ENCODE data around the gene GARNL3. TPM values are rescaled to one million over a fixed set of nuclear protein-coding genes. Genes with fewer than 3 reads are reported as not detected.

Gene GARNL3
- total and polyA plus RNA-seq, 2 experiments from 2014 or later, result 8.7 to 21.9 TPM

DNA sequence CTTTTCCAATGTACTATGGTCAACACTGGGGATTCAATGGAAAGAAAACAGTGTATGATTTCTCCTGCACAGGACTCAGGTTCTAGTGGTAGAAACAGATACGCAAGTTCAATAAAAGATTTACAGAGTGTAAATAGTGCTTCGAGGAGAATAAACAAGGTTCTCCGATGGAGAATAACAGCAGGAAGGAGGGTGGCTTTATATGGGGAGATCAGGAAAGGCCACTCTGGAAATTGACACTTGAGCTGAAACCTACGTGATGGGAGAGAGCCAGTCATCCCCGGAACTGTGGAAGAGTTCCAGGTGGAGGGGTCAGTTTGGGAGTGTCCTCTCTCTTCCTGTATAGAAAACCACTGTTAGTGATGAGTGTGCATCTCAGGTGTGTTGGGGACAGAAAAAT, 65.9 kb downstream of the GARNL3 start:
- Histone ChIP-seq H3K27ac (ENCODE audit: low read depth) (no peak overlapping the region), H3K4me1 (ENCODE audit: insufficient read depth) (no peaks in the 10 kb centered on the region), H3K9me2 (ENCODE audit: insufficient read depth) (no peaks in the 10 kb centered on the region), H3K4me2 (no peak overlapping the region), H3K79me2 (replicated peaks; ENCODE audit: insufficient read depth) (no peaks in the 10 kb centered on the region), H4K20me1 (replicated peaks; ENCODE audit: insufficient read depth) (no peaks in the 10 kb centered on the region; the same call in 1 of the 2 replicates), H3K27me3 (ENCODE audit: insufficient read depth) (no peaks in the 10 kb centered on the region), H2AFZ (no peak overlapping the region), H3K36me3 (ENCODE audit: insufficient read depth) (no peaks in the 10 kb centered on the region), H3F3A (replicated peaks; ENCODE audit: low read depth) (no peaks in the 10 kb centered on the region), H3K4me3 (no peak overlapping the region)
- ATAC-seq (no peak), DNase-seq (ENCODE audit: low spot score) (no peak)
- Mint-ChIP-seq H3K9me3 (no peaks in the 10 kb centered on the region), H3K4me3 (no peak overlapping the region), H3K27ac (no peak overlapping the region), H3K27me3 (ENCODE audit: insufficient read depth, low read depth, poor library complexity) (no peaks in the 10 kb centered on the region), H3K36me3 (ENCODE audit: low read depth) (no peaks in the 10 kb centered on the region), H3K4me1 (no peaks in the 10 kb centered on the region)
- TF ChIP-seq NANOG (IDR thresholded peaks at IDR 0.05; ENCODE audit: borderline replicate concordance), result no peak
- no peak for TF ChIP-seq ZNF331 (CRISPR knock-in tag; IDR thresholded peaks at IDR 0.05; ENCODE audit: low read depth)
- TF ChIP-seq EZH2 (IDR thresholded peaks at IDR 0.05; ENCODE audit: low read depth, unreplicated experiment), result no peak
- TF ChIP-seq ZNF114 (CRISPR knock-in tag; IDR thresholded peaks at IDR 0.05), result no peak
- TF ChIP-seq EZH2phosphoT487 (IDR thresholded peaks at IDR 0.05; ENCODE audit: unreplicated experiment), result no peak
- TF ChIP-seq, protein P1, sequence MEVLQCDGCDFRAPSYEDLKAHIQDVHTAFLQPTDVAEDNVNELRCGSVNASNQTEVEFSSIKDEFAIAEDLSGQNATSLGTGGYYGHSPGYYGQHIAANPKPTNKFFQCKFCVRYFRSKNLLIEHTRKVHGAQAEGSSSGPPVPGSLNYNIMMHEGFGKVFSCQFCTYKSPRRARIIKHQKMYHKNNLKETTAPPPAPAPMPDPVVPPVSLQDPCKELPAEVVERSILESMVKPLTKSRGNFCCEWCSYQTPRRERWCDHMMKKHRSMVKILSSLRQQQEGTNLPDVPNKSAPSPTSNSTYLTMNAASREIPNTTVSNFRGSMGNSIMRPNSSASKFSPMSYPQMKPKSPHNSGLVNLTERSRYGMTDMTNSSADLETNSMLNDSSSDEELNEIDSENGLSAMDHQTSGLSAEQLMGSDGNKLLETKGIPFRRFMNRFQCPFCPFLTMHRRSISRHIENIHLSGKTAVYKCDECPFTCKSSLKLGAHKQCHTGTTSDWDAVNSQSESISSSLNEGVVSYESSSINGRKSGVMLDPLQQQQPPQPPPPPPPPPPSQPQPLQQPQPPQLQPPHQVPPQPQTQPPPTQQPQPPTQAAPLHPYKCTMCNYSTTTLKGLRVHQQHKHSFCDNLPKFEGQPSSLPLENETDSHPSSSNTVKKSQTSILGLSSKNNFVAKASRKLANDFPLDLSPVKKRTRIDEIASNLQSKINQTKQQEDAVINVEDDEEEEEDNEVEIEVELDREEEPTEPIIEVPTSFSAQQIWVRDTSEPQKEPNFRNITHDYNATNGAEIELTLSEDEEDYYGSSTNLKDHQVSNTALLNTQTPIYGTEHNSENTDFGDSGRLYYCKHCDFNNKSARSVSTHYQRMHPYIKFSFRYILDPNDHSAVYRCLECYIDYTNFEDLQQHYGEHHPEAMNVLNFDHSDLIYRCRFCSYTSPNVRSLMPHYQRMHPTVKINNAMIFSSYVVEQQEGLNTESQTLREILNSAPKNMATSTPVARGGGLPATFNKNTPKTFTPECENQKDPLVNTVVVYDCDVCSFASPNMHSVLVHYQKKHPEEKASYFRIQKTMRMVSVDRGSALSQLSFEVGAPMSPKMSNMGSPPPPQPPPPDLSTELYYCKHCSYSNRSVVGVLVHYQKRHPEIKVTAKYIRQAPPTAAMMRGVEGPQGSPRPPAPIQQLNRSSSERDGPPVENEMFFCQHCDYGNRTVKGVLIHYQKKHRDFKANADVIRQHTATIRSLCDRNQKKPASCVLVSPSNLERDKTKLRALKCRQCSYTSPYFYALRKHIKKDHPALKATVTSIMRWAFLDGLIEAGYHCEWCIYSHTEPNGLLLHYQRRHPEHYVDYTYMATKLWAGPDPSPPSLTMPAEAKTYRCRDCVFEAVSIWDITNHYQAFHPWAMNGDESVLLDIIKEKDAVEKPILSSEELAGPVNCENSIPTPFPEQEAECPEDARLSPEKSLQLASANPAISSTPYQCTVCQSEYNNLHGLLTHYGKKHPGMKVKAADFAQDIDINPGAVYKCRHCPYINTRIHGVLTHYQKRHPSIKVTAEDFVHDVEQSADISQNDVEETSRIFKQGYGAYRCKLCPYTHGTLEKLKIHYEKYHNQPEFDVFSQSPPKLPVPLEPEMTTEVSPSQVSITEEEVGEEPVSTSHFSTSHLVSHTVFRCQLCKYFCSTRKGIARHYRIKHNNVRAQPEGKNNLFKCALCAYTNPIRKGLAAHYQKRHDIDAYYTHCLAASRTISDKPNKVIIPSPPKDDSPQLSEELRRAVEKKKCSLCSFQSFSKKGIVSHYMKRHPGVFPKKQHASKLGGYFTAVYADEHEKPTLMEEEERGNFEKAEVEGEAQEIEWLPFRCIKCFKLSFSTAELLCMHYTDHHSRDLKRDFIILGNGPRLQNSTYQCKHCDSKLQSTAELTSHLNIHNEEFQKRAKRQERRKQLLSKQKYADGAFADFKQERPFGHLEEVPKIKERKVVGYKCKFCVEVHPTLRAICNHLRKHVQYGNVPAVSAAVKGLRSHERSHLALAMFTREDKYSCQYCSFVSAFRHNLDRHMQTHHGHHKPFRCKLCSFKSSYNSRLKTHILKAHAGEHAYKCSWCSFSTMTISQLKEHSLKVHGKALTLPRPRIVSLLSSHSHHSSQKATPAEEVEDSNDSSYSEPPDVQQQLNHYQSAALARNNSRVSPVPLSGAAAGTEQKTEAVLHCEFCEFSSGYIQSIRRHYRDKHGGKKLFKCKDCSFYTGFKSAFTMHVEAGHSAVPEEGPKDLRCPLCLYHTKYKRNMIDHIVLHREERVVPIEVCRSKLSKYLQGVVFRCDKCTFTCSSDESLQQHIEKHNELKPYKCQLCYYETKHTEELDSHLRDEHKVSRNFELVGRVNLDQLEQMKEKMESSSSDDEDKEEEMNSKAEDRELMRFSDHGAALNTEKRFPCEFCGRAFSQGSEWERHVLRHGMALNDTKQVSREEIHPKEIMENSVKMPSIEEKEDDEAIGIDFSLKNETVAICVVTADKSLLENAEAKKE (CRISPR knock-in tag; IDR thresholded peaks at IDR 0.05), result no peak
- TF ChIP-seq, protein P2, sequence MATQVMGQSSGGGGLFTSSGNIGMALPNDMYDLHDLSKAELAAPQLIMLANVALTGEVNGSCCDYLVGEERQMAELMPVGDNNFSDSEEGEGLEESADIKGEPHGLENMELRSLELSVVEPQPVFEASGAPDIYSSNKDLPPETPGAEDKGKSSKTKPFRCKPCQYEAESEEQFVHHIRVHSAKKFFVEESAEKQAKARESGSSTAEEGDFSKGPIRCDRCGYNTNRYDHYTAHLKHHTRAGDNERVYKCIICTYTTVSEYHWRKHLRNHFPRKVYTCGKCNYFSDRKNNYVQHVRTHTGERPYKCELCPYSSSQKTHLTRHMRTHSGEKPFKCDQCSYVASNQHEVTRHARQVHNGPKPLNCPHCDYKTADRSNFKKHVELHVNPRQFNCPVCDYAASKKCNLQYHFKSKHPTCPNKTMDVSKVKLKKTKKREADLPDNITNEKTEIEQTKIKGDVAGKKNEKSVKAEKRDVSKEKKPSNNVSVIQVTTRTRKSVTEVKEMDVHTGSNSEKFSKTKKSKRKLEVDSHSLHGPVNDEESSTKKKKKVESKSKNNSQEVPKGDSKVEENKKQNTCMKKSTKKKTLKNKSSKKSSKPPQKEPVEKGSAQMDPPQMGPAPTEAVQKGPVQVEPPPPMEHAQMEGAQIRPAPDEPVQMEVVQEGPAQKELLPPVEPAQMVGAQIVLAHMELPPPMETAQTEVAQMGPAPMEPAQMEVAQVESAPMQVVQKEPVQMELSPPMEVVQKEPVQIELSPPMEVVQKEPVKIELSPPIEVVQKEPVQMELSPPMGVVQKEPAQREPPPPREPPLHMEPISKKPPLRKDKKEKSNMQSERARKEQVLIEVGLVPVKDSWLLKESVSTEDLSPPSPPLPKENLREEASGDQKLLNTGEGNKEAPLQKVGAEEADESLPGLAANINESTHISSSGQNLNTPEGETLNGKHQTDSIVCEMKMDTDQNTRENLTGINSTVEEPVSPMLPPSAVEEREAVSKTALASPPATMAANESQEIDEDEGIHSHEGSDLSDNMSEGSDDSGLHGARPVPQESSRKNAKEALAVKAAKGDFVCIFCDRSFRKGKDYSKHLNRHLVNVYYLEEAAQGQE (IDR thresholded peaks at IDR 0.05; ENCODE audit: unreplicated experiment), result no peak
- TF ChIP-seq POLR2AphosphoS5 (IDR thresholded peaks at IDR 0.05; ENCODE audit: low read depth), result no peak
- TF ChIP-seq, protein P3, sequence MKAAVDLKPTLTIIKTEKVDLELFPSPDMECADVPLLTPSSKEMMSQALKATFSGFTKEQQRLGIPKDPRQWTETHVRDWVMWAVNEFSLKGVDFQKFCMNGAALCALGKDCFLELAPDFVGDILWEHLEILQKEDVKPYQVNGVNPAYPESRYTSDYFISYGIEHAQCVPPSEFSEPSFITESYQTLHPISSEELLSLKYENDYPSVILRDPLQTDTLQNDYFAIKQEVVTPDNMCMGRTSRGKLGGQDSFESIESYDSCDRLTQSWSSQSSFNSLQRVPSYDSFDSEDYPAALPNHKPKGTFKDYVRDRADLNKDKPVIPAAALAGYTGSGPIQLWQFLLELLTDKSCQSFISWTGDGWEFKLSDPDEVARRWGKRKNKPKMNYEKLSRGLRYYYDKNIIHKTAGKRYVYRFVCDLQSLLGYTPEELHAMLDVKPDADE (IDR thresholded peaks at IDR 0.05), result no peak
- no peak for TF ChIP-seq CREB1 (CRISPR knock-in tag; IDR thresholded peaks at IDR 0.05; ENCODE audit: low read depth)
- TF ChIP-seq, protein P4, sequence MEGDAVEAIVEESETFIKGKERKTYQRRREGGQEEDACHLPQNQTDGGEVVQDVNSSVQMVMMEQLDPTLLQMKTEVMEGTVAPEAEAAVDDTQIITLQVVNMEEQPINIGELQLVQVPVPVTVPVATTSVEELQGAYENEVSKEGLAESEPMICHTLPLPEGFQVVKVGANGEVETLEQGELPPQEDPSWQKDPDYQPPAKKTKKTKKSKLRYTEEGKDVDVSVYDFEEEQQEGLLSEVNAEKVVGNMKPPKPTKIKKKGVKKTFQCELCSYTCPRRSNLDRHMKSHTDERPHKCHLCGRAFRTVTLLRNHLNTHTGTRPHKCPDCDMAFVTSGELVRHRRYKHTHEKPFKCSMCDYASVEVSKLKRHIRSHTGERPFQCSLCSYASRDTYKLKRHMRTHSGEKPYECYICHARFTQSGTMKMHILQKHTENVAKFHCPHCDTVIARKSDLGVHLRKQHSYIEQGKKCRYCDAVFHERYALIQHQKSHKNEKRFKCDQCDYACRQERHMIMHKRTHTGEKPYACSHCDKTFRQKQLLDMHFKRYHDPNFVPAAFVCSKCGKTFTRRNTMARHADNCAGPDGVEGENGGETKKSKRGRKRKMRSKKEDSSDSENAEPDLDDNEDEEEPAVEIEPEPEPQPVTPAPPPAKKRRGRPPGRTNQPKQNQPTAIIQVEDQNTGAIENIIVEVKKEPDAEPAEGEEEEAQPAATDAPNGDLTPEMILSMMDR (conservative IDR thresholded peaks at IDR 0.05; ENCODE audit: low read depth in 2 of 2), result no peak
- TF ChIP-seq JUNB (IDR thresholded peaks at IDR 0.05; ENCODE audit: unreplicated experiment), result no peak
- no peak for TF ChIP-seq STAT1 (IDR thresholded peaks at IDR 0.05; ENCODE audit: unreplicated experiment)
